ENCODE measurements around the gene GPR3.

Gene GPR3

DNA sequence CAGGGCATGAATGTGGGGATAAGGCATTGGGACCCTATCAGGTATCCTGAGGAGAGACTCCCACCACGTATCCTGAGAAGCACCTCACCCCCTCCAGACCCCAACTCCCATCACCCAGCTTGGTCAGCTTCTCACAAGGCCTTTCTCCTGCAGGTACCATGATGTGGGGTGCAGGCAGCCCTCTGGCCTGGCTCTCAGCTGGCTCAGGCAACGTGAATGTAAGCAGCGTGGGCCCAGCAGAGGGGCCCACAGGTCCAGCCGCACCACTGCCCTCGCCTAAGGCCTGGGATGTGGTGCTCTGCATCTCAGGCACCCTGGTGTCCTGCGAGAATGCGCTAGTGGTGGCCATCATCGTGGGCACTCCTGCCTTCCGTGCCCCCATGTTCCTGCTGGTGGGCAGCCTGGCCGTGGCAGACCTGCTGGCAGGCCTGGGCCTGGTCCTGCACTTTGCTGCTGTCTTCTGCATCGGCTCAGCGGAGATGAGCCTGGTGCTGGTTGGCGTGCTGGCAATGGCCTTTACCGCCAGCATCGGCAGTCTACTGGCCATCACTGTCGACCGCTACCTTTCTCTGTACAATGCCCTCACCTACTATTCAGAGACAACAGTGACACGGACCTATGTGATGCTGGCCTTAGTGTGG, 1.3 kb downstream of the GPR3 start:
- in situ Hi-C loops (cut with HindIII; ENCODE audit: low sequenced_read_pairs): no loop called here
- TF ChIP-seq, protein P1, sequence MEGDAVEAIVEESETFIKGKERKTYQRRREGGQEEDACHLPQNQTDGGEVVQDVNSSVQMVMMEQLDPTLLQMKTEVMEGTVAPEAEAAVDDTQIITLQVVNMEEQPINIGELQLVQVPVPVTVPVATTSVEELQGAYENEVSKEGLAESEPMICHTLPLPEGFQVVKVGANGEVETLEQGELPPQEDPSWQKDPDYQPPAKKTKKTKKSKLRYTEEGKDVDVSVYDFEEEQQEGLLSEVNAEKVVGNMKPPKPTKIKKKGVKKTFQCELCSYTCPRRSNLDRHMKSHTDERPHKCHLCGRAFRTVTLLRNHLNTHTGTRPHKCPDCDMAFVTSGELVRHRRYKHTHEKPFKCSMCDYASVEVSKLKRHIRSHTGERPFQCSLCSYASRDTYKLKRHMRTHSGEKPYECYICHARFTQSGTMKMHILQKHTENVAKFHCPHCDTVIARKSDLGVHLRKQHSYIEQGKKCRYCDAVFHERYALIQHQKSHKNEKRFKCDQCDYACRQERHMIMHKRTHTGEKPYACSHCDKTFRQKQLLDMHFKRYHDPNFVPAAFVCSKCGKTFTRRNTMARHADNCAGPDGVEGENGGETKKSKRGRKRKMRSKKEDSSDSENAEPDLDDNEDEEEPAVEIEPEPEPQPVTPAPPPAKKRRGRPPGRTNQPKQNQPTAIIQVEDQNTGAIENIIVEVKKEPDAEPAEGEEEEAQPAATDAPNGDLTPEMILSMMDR (IDR thresholded peaks at IDR 0.05; ENCODE audit: low read depth, low read length, missing control alignments): no peak
- DNase-seq (ENCODE audit: low read depth): no peak
- H3K4me3 ChIP-seq (ENCODE audit: low read depth, low read length): no peak overlapping the region

DNA sequence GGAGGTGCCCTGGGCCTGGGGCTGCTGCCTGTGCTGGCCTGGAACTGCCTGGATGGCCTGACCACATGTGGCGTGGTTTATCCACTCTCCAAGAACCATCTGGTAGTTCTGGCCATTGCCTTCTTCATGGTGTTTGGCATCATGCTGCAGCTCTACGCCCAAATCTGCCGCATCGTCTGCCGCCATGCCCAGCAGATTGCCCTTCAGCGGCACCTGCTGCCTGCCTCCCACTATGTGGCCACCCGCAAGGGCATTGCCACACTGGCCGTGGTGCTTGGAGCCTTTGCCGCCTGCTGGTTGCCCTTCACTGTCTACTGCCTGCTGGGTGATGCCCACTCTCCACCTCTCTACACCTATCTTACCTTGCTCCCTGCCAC, 1.8 kb downstream of the GPR3 start:
- no peak for DNase-seq (ENCODE audit: low read depth)
- in situ Hi-C loops (cut with HindIII; ENCODE audit: low sequenced_read_pairs): no loop called here

DNA sequence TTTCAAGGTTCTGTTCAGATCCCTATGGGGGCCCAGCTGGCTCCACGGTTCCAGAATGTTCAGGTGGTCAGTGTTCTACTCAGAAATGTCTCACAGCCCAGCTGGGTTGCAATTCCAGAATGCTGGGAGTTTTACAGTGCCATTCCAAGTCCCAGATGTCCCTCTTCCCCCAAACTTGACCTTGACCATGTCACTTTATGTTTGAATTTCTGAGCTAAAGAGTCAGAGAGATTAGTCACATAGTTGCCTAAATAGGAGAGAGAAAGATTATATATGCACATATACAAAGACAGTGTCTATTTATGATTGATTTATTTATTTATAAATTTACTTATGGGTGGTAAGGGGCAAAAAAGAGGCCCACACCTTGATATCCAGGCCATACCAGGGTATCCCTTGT, 2.5 kb downstream of the GPR3 start:
- TF ChIP-seq, protein P1 (IDR thresholded peaks at IDR 0.05; ENCODE audit: low read depth, low read length, missing control alignments): no peak
- no peak for DNase-seq (ENCODE audit: low read depth)
- no peak overlapping the region for H3K4me3 ChIP-seq (ENCODE audit: low read depth, low read length)
- in situ Hi-C loops (cut with HindIII; ENCODE audit: low sequenced_read_pairs): loop anchor here (5.0 kb wide), 1 partner anchor 103 kb away; no protein-coding TSS in a partner anchor

More for the DNA sequence above, 1.8 kb downstream of the GPR3 start:
- no peak overlapping the region for H3K4me3 ChIP-seq (ENCODE audit: low read depth, low read length)
- TF ChIP-seq, protein P1 (IDR thresholded peaks at IDR 0.05; ENCODE audit: low read depth, low read length, missing control alignments): no peak

DNA sequence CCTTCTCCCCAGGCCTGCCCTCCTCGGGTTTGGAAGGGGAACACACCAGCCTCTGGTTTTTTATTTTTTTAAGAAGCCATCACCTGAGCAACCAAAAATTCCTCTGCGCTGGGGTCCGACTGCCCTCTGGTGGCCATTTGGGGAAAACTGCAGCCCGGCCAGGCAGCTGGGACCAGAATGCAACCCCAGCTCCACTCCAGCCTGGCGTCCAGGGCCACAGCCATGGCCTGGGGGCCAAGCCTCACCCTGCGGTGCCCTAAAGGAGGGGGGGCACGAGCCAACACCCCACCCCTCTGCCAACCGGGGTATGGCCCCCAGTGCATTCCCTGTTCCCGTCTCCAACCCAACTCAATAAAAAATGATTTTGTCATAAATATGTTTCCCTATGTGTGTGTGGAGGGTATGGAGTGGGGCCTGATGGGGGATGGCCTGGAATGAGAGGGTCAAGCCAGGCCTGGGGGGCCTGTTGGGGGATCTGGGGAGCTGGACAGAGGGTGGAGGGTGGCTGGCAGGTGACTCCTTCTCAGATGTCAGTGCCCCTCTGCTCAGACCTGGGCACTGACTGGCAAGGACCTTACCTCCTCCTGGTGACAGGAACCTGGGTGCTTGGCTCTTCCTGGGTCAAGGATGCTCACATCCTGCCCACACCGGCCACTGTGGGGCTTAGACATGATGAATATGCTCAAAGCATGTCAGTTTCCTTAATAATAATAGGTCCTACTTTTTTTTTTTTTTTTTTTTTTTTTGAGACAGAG, 3.2 kb downstream of the GPR3 start:
- peak; percentile 40 for DNase-seq (ENCODE audit: low read depth)
- in situ Hi-C loops (cut with HindIII; ENCODE audit: low sequenced_read_pairs): loop anchor here (5.0 kb wide), 1 partner anchor 103 kb away; no protein-coding TSS in a partner anchor
- TF ChIP-seq, protein P1 (IDR thresholded peaks at IDR 0.05; ENCODE audit: low read depth, low read length, missing control alignments): peak; percentile 98

DNA sequence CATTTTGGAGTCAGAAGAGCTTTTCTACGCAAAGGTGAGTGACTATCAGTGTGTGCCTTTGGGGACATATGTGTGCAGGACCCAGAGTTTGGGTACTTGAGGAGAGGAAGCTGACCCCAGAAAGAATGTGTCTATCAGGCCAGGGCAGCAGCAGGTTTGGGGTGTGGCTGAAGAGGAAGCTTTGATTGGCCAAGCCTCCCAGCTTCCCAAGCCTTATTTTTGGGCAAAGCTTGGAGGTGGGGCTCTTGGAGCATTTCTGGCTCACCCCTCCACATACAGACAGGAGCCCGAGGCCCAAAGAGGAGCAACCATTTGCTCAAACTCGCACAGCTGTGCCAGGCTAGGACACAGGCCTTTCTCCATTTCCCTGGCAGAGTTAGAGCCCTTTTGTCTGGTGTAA, 4.7 kb downstream of the GPR3 start:
- in situ Hi-C loops (cut with HindIII; ENCODE audit: low sequenced_read_pairs): loop anchor here (5.0 kb wide), 1 partner anchor 105 kb away; no protein-coding TSS in a partner anchor
- H3K4me3 ChIP-seq (ENCODE audit: low read depth, low read length): no peak overlapping the region
- no peak for DNase-seq (ENCODE audit: low read depth)
- TF ChIP-seq, protein P1 (IDR thresholded peaks at IDR 0.05; ENCODE audit: low read depth, low read length, missing control alignments): no peak

More for the DNA sequence above, 3.2 kb downstream of the GPR3 start:
- no peak overlapping the region for H3K4me3 ChIP-seq (ENCODE audit: low read depth, low read length)

DNA sequence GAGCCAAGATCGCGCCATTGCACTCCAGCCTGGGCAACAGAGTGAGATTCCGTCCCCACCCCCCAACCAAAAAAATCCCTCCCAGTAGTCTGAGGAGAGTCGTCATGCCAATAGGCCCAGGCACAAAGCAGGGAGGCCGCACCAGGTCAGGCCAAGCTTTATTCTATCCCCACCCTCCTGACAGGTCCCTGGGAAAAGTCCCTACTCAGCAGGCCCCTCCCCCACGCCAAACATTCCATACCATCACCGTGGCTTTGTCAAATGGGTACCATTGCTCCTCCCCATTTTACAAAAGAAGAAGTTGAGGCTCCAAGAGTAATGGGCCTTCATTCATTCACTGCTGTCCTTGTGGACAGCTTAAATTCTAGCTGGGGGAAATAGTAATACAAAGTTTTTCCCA, 5.3 kb downstream of the GPR3 start:
- no peak for DNase-seq (ENCODE audit: low read depth)
- no peak overlapping the region for H3K4me3 ChIP-seq (ENCODE audit: low read depth, low read length)
- in situ Hi-C loops (cut with HindIII; ENCODE audit: low sequenced_read_pairs): loop anchor here (5.0 kb wide), 1 partner anchor 105 kb away; no protein-coding TSS in a partner anchor
- TF ChIP-seq, protein P1 (IDR thresholded peaks at IDR 0.05; ENCODE audit: low read depth, low read length, missing control alignments): no peak

All from astrocyte of the cerebellum (primary cell).